ENCODE measurements around the gene PHF2.

PHF2 gene

GRCh38 chr9:93648836-93649235, 72.5 kb downstream of the PHF2 start:
- no peak for DNase-seq (ENCODE audit: low read depth)
- H3K4me3 ChIP-seq (replicated peaks; ENCODE audit: low read depth, low read length) = no peak overlapping the region
- TF ChIP-seq CTCF (IDR thresholded peaks at IDR 0.05; ENCODE audit: low read length, missing control alignments) = no peak

DNA sequence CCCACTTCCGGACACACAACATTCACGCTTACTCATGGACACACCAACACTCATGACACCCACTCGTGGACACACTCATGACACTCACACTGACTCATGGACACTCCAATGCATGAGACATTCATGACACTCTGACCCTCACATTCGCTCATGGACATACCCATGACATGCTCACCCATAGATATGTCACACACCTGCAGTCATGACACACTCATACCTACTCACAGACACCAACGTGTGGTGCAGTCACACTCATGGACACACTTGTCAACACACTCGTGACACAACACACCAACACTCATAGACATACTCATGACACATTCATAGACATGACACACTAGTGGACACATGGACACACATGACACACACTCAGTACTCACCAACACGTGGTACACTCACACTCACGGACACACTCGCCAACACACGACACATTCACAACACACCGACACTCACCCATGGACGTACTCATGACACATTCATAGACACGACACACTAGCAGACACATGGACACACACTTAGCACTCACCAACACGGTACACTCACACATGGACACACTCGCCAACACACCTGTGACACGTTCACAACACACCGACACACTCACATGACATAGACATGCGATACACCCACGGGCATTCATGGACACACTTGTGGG, 73.4 kb downstream of the PHF2 start:
- no peak for TF ChIP-seq CTCF (IDR thresholded peaks at IDR 0.05; ENCODE audit: low read length, missing control alignments)
- DNase-seq (ENCODE audit: low read depth) = no peak
- no peak overlapping the region for H3K4me3 ChIP-seq (replicated peaks; ENCODE audit: low read depth, low read length)

DNA sequence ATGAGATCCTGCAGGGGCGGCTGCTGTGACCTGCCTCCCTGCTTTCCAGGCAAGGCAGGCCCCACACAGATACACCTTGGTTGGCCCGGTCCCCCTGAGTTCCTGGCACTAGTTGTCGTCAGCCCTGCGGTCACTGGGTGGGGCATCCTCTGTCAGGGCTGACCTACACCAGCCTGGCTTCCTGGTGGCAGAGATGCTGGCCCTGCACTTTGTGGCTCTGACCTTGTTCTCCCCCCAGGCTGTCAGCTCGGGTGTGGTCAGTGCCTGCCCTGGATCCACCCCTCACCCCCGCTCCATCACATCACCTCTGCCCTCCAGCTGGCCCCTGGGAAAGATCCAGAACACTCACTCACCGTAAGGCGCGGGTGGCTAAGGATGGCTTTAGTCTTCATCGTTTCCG, 74.1 kb downstream of the PHF2 start:
- H3K4me3 ChIP-seq (replicated peaks; ENCODE audit: low read depth, low read length) = no peak overlapping the region
- DNase-seq (ENCODE audit: low read depth) = no peak
- no peak for TF ChIP-seq CTCF (IDR thresholded peaks at IDR 0.05; ENCODE audit: low read length, missing control alignments)

- no peak overlapping the region for H3K4me3 ChIP-seq (replicated peaks; ENCODE audit: low read depth, low read length)
- TF ChIP-seq CTCF (IDR thresholded peaks at IDR 0.05; ENCODE audit: low read length, missing control alignments) = no peak
- DNase-seq (ENCODE audit: low read depth) = no peak
Observed at GRCh38 chr9:93651521-93651950, 75.2 kb downstream of the PHF2 start.

DNA sequence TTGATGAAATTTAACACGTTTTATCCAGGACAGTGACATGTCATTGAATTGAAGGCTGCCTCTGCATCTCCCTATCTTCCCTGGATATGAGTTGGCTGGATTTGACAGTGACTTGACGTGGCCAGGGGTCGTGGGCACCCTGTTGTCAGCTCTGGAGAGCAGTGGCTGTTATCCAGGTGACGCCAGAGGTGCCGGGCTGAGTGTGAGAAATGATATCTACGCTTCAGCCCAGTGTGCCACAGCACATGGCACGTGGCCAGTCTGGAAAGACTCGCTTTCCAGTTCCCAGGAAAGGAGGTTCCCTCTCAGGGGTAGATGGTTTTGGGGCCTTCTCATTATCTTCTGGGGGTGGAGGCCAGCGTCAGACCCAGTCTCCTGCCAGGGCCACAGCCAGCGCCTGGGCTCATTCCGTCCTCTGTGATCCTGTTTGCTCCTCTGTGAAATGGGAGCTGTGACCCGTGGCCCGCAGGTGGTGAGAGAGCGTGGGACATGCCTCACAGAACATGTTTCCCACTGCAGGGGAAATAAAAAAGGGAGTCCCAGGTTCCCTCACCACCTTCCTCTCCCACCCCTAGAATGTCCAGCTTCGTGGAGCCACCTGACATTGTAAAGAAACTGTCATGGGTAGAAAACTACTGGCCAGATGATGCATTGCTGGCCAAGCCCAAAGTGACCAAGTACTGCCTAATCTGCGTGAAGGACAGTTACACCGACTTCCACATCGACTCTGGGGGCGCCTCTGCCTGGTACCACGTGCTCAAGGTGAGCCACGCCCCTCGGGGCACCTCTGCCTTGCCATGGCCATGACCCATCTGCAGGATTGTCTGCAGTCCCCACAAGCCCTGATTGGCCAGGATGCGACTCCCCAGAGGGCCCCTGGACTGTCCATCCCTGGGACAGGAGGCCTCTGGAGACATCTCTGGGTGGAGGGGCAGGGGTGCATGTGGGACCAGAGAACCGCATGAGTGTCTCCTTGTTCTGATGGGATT, 76.5 kb downstream of the PHF2 start:
- H3K4me3 ChIP-seq (replicated peaks; ENCODE audit: low read depth, low read length) = no peak overlapping the region
- no peak for DNase-seq (ENCODE audit: low read depth)
- no peak for TF ChIP-seq CTCF (IDR thresholded peaks at IDR 0.05; ENCODE audit: low read length, missing control alignments)

DNA sequence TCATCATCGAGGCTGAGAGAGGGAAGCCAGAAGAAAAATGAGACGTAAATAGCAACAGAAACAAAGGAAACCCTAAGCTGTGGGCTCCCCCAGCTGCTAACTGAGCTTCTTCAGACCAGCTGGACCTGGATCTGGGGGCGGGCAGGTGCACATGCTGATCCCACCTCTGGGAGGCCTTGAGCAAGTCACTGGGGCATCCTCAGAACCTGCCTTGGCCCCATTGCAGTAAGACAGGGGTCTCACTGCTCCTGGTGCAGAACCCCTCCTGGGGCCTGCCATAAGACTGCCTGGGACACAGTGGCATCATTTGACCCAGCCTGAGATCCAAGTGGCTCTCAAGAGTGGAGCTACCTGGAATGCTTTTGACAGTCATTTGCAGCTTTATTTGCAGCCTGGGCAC, 77.4 kb downstream of the PHF2 start:
- no peak for DNase-seq (ENCODE audit: low read depth)
- no peak overlapping the region for H3K4me3 ChIP-seq (replicated peaks; ENCODE audit: low read depth, low read length)
- no peak for TF ChIP-seq CTCF (IDR thresholded peaks at IDR 0.05; ENCODE audit: low read length, missing control alignments)

Measured in fibroblast of pulmonary artery (primary cell).